Thoracic aorta (tissue), 2 donors: ENCODE measurements around the gene ATG16L2. TPM values are rescaled to one million over a fixed set of nuclear protein-coding genes. Genes with fewer than 3 reads are reported as not detected.

Source experiments
- ATAC-seq: fragments of 150-250 bp; one replicate; pipeline ENCODE4 v1.8.0; 2017; ENCODE audit warnings: low read depth; ENCODE audit not compliant: insufficient number of reproducible peaks, low FRiP score
- DNase-seq: peaks from one replicate; pipeline ENCODE4 v3.0.0-alpha.2; 2020; ENCODE audit warnings: low spot score
- H3K27ac ChIP-seq, 2 donors: fragments of 200-600 bp; sonication (generic); 1 replicate in 1 of 2; 2 replicates in 1 of 2; pipeline ENCODE4 v1.5.1; 2016; ENCODE audit warnings: mild to moderate bottlenecking in 2 of 2, moderate library complexity in 2 of 2
- H3K27me3 ChIP-seq: fragments of 200-600 bp; sonication (generic); replicated peaks from 2 replicates; pipeline ENCODE4 v1.6.0; 2016; ENCODE audit warnings: mild to moderate bottlenecking; ENCODE audit not compliant: insufficient read depth
- H3K36me3 ChIP-seq: fragments of 200-600 bp; sonication (generic); one replicate; pipeline ENCODE4 v1.5.1; 2016
- H3K4me1 ChIP-seq, 2 donors: fragments of 200-600 bp; sonication (generic); 1 replicate in 1 of 2; 2 replicates in 1 of 2; pipeline versions ENCODE4 v1.5.1 to v1.6.0; 2016; ENCODE audit warnings: low read depth in 2 of 2, mild to moderate bottlenecking in 1 of 2; ENCODE audit not compliant: control insufficient read depth in 1 of 2
- H3K4me3 ChIP-seq: fragments of 200-600 bp; sonication (generic); 2 replicates; pipeline ENCODE4 v1.5.1; 2016; ENCODE audit warnings: mild to moderate bottlenecking
- H3K9me3 ChIP-seq: fragments of 200-600 bp; sonication (generic); 2 replicates; pipeline ENCODE4 v1.5.1; 2016
- CTCF ChIP-seq: fragments of 200-600 bp; sonication (generic); IDR thresholded peaks from one replicate; pipeline ENCODE4 v1.5.1; 2019; ENCODE audit warnings: antibody characterized with exemption
- total RNA-seq, 2 donors: library from RNA; depleted of rRNA; stranded (reverse); fragments of >200 nt; gene quantifications; one replicate each; pipeline versions ENCODE4 v1.1.0 to v1.2.3, GENCODE V29; 2016

The ATG16L2 gene
- total RNA-seq, 2 donors from 2014 or later, result 36.0 to 65.5 TPM

DNA sequence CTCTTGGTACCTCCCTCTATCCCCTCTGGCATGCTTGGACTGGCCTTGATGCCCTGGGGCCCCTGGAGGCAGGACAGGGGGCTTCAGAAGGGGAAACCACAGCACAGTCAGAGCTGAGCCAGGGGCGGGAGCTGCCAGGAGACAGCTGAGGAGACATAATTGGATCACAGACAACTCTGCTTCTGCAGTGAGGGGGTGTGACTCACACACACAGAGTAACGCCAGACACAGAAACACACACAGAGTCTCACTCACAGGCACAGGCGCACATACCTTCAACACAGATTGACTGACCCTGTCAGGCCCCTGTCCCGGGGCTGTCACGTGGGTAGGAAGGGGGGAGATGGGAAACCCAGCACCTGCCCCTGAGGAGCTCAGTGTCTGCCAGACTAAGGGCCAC, 40.9 kb upstream of the ATG16L2 start:
- Histone ChIP-seq H3K4me1 (peaks cover 0 to 21% of the 10 kb centered on the region in 2 donors), H3K9me3 (no peaks in the 10 kb centered on the region), H3K27ac (no peak overlapping the region), H3K4me3 (no peak overlapping the region), H3K36me3 (no peaks in the 10 kb centered on the region), H3K27me3 (no peaks in the 10 kb centered on the region)
- ATAC-seq (no peak), DNase-seq (no peak)
- no peak for TF ChIP-seq CTCF

GRCh38 chr11:72773696-72774095, 40.5 kb upstream of the ATG16L2 start:
- Histone ChIP-seq H3K27ac (no peak overlapping the region), H3K27me3 (no peaks in the 10 kb centered on the region), H3K9me3 (no peaks in the 10 kb centered on the region), H3K4me1 (peaks cover 0 to 21% of the 10 kb centered on the region in 2 donors), H3K36me3 (no peaks in the 10 kb centered on the region), H3K4me3 (no peak overlapping the region)
- no peak for ATAC-seq
- DNase-seq, result no peak
- TF ChIP-seq CTCF, result no peak

- Histone ChIP-seq H3K9me3 (no peaks in the 10 kb centered on the region), H3K27me3 (no peaks in the 10 kb centered on the region), H3K4me1 (peaks cover 0 to 23% of the 10 kb centered on the region in 2 donors), H3K4me3 (no peak overlapping the region), H3K27ac (no peak overlapping the region), H3K36me3 (no peaks in the 10 kb centered on the region)
- TF ChIP-seq CTCF, result no peak
- DNase-seq, result no peak
- no peak for ATAC-seq
Observed at GRCh38 chr11:72774499-72774898, 39.7 kb upstream of the ATG16L2 start.

DNA sequence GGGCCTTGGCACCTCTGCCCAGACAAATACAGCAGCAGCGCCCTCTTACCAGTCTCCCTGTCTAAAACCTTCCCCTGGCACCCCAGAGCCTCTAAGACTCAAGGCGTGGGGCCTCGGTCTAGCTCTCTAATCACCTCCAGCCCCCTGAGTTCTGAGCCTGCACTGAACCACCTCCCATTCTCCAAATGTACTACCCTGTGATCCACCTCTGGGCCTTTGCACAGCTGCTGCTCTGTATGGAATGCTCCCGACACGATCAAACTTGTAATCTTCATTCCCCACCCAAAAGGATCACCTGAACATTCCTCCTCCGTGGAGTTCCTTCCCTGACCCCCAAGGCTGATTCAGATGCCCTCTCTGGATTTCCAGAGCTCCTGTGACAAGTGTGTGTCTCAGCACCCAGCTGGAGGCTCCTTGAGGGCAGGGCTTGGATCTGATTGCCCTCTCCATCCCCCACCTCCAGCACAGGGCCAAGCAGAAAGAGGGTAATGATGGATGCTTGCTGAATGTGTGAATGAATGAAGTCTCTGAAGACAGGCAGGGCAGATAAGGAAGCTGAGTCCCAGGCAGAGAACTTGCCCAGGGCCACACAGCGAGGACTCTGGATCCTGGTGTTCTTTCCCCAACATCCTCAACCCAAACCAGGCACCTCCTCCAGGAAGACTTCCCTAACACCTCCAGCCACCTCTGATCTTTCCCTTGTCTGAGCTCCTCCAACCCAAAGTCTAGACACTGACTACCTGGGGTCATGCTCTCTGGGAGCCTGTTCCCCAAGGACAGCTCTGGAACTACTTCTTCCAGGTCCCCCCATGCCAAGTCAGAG, 38.7 kb upstream of the ATG16L2 start:
- H3K9me3 ChIP-seq, result no peaks in the 10 kb centered on the region
- H3K27me3 ChIP-seq, result no peaks in the 10 kb centered on the region
- ATAC-seq, result no peak
- no peak for TF ChIP-seq CTCF
- H3K36me3 ChIP-seq, result no peaks in the 10 kb centered on the region
- H3K4me1 ChIP-seq, result peaks cover 2 to 33% of the 10 kb centered on the region in 2 donors
- DNase-seq, result no peak
- no peak overlapping the region for H3K27ac ChIP-seq
- H3K4me3 ChIP-seq, result no peak overlapping the region

- ATAC-seq, result no peak
- TF ChIP-seq CTCF, result no peak
- H3K27me3 ChIP-seq, result no peaks in the 10 kb centered on the region
- H3K36me3 ChIP-seq, result no peaks in the 10 kb centered on the region
- no peak overlapping the region for H3K4me3 ChIP-seq
- H3K9me3 ChIP-seq, result no peaks in the 10 kb centered on the region
- no peak overlapping the region for H3K27ac ChIP-seq
- peaks cover 6 to 40% of the 10 kb centered on the region in 2 donors for H3K4me1 ChIP-seq
- DNase-seq, result no peak
Observed at GRCh38 chr11:72776117-72776843, 37.9 kb upstream of the ATG16L2 start.
